Muscle of leg (tissue), 11 donors: ENCODE results near the gene CDV3. TPM values are rescaled to one million over a fixed set of nuclear protein-coding genes. Genes with fewer than 3 reads are reported as not detected.
A peak's percentile ranks its signal among the peaks of the same experiment; 100 is the strongest.

Experiments used
- DNase-seq: peaks from one replicate; pipeline ENCODE4 v3.0.0; 2013
- H3K27ac ChIP-seq: one replicate; pipeline ENCODE4 v1.5.1; 2013; ENCODE audit warnings: mild to moderate bottlenecking, low read length, control low read depth
- H3K27me3 ChIP-seq: one replicate; pipeline ENCODE4 v1.6.1; 2013; ENCODE audit warnings: low read length; ENCODE audit not compliant: control insufficient read depth, insufficient read depth
- H3K36me3 ChIP-seq: one replicate; pipeline ENCODE4 v1.6.1; 2013; ENCODE audit warnings: low read length; ENCODE audit not compliant: control insufficient read depth, insufficient read depth
- H3K4me1 ChIP-seq: one replicate; pipeline ENCODE4 v1.6.1; 2013; ENCODE audit warnings: low read length; ENCODE audit not compliant: control insufficient read depth, insufficient read depth
- H3K4me3 ChIP-seq: one replicate; pipeline ENCODE4 v1.5.1; 2013; ENCODE audit warnings: low read length, control low read depth
- H3K9me3 ChIP-seq: replicated peaks from 2 replicates; pipeline ENCODE4 v1.6.1; 2013; ENCODE audit warnings: low read depth, low read length; ENCODE audit not compliant: control insufficient read depth
- WGBS: methylation state at CpG from one replicate; pipeline ENCODE4 v1.1.5; 2013; ENCODE audit warnings: missing lambda C conversion rate; ENCODE audit not compliant: insufficient coverage; 5-methylcytosine and 5-hydroxymethylcytosine counted together
- polyA plus RNA-seq, 8 donors: library from polyadenylated mRNA; unstranded; fragments of 120-200 nt; gene quantifications; one replicate each; pipeline versions ENCODE4 v1.2.1 to v1.2.3, GENCODE V29; 2013; ENCODE audit warnings: inconsistent platforms in 1 of 8, low replicate concordance in 1 of 8; ENCODE audit not compliant: insufficient read length in 8 of 8, insufficient read depth in 1 of 8
- total RNA-seq: library from RNA; stranded (reverse); fragments of 120-200 nt; gene quantifications from one replicate; pipeline ENCODE4 v1.2.4, GENCODE V29; 2013

The CDV3 gene
- total and polyA plus RNA-seq, 9 donors: 104 to 158 (median 140) TPM

DNA sequence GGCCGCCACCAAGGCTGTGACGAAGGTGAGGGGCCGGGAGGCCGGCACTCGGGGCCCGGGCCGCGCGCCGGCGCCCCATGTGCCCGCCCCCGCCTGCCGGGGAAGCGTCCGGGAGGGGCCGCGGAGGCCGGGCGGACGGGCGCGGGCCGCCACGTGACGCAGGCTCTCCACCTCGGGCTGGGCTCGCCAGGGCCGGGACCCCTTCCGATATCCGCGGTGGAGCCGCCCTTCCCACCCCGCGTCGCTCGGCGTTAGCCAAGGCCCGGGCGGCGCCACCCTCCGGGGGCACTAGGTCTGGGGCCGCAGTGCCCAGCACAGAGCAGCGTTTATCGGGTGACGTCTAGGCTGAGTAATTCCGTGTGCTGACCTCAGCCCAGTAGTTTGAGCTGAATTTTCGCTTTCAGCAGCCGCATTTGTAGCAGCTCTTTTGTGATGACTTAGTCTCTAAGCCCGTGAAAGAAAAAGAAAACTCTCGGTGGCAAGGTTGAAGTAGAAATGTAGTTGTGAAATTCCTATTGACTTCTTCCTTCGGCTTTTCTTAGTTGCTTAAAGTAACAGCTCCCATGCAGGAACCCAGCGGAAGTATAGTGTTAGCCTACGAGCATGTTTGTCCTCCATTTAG is 885 bp downstream of the CDV3 start:
- Histone ChIP-seq H3K9me3 (no peaks in the 10 kb centered on the region), H3K36me3 (peaks cover 24% of the 10 kb centered on the region), H3K27ac (peak overlapping the region; percentile 97), H3K27me3 (no peaks in the 10 kb centered on the region), H3K4me3 (peak overlapping the region; percentile 93), H3K4me1 (peaks cover 17% of the 10 kb centered on the region)
- under 1% methylated on average over 51 of the region's 54 CpGs for WGBS
- peak; percentile 85 for DNase-seq

DNA sequence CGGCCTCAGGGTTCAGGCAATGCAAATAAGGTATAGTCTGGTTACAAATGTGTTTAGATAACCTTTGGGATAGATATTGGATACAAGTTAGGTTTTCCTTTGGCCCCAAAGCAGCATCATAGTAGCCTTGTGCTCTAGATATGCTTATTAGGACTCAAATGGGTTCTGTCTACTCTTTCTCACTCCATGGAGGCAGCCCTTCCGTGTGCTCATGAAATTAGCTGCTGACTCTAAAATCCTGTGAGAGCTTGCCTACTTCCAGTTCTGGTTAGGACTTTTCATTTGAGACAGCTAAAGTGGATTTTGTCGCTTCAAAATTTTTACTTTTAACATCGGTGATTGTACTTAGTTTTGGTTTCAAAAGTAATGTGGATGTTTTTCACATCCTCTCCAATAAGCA is 1.6 kb downstream of the CDV3 start:
- H3K36me3 ChIP-seq: peaks cover 24% of the 10 kb centered on the region
- DNase-seq: peak; percentile 44
- no peaks in the 10 kb centered on the region for H3K9me3 ChIP-seq
- no peaks in the 10 kb centered on the region for H3K27me3 ChIP-seq
- peaks cover 17% of the 10 kb centered on the region for H3K4me1 ChIP-seq
- peak overlapping the region; percentile 93 for H3K4me3 ChIP-seq
- H3K27ac ChIP-seq: peak overlapping the region; percentile 97
- WGBS: 20% methylated on average over 1 of the region's 4 CpGs

DNA sequence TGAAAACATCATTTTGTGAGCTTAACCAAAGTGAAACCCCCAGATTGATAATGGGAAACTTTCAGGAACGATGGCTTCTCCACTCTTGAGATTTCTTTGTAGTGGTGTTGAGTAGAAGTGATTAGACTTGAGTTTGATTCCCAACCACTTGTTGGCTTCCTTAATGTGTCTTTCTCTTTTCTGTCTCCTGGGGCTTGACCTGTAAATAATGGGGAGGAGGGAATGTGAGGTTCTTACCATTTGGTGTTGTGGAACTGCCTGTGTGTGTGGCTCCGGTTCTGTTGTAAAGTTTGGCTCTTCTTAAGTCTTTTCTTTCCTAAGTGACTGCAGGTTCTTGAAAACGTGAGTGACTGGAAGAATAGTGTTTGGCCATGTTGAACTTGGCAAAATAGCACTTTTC is 2.7 kb downstream of the CDV3 start:
- DNase-seq: peak; percentile 8
- Histone ChIP-seq H3K9me3 (no peaks in the 10 kb centered on the region), H3K27me3 (no peaks in the 10 kb centered on the region), H3K27ac (peak overlapping the region; percentile 10), H3K4me1 (peaks cover 17% of the 10 kb centered on the region), H3K36me3 (peaks cover 27% of the 10 kb centered on the region), H3K4me3 (no peak overlapping the region)
- WGBS: 20% methylated on average over 2 of the region's 3 CpGs

DNA sequence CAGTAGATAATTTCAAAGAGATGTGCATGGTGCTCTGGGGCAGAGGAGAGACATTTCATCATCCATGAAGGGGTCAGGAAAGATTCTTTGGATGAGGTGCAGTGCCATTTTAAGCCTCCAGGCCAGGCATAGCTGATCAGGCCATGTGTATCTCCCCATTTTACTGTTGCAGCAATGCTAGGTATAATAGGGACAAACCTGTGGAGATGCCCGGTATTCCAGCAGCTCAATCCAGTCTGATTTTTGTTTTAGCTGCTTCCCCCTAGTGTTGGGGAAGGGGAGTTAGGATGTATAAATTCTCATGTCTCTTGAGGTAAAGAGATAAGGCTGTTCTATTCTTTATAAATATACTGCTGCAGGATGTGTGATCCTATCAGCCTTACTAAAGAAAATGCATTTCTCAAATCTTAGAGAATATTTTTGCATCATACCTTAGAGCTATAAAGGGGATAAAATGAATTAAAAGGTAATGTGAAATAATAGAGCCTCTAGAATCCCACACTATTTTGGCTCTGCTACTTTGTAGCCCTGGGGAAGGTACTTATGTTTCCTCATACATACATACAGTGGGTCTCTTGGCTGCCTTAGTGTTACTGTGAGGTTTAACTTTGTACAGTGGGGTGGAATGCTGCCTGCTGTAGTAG is 5.2 kb downstream of the CDV3 start:
- Histone ChIP-seq H3K27ac (no peak overlapping the region), H3K4me3 (no peak overlapping the region), H3K4me1 (peaks cover 12% of the 10 kb centered on the region), H3K27me3 (no peaks in the 10 kb centered on the region), H3K36me3 (peaks cover 40% of the 10 kb centered on the region), H3K9me3 (no peaks in the 10 kb centered on the region)
- DNase-seq: peak; percentile 39
- no CpG with 5 or more reads among the region's 1 CpG for WGBS

DNA sequence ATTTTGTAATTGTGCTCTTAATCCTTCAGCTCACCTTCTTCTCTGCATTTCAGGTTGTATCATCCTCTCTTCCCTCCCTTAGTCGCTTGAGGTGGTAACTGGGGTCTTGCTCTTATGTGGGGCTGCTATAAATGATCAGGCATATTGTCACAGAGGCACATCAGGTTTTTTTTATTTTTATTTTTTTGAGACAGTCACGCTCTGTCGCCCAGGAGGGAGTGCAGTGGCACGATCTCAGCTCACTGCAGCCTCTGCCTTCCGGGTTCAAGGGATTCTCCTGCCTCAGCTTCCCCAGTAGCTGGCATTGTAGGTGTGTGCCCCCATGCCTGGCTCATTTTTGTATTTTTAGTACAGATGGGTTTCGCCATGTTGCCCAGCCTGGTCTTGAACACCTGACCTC is 9.9 kb downstream of the CDV3 start:
- peaks cover 58% of the 10 kb centered on the region for H3K36me3 ChIP-seq
- H3K4me3 ChIP-seq: no peak overlapping the region

DNA sequence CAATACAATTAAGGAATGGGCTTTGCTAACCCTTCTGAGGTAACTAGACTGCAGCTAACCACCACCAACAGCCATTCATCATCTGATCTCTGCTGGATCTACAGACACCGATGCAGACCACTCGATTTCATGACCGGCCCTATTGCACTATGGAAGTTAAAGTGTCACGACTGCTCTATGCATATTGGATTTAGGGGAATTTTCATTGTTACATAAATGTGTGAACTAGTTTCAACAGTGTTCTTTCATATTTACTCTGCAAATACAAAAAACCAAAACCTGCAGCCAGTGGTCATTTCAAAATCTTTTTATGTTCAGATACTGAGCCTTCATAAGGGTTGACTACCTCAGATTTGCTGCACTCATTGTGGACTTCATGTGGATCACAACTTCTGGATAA is 14.5 kb downstream of the CDV3 start:
- no peak overlapping the region for H3K27ac ChIP-seq
- no peaks in the 10 kb centered on the region for H3K9me3 ChIP-seq
- peaks cover 53% of the 10 kb centered on the region for H3K36me3 ChIP-seq
- no peak overlapping the region for H3K4me3 ChIP-seq
- H3K4me1 ChIP-seq: no peaks in the 10 kb centered on the region
- no peak for DNase-seq
- no peaks in the 10 kb centered on the region for H3K27me3 ChIP-seq
- WGBS: no CpG with 5 or more reads among the region's 4 CpGs

More for the DNA sequence above, 9.9 kb downstream of the CDV3 start:
- no peak overlapping the region for H3K27ac ChIP-seq
- H3K9me3 ChIP-seq: no peaks in the 10 kb centered on the region
- no peaks in the 10 kb centered on the region for H3K4me1 ChIP-seq
- 97% methylated on average over 5 of the region's 6 CpGs for WGBS
- no peak for DNase-seq
- H3K27me3 ChIP-seq: no peaks in the 10 kb centered on the region

DNA sequence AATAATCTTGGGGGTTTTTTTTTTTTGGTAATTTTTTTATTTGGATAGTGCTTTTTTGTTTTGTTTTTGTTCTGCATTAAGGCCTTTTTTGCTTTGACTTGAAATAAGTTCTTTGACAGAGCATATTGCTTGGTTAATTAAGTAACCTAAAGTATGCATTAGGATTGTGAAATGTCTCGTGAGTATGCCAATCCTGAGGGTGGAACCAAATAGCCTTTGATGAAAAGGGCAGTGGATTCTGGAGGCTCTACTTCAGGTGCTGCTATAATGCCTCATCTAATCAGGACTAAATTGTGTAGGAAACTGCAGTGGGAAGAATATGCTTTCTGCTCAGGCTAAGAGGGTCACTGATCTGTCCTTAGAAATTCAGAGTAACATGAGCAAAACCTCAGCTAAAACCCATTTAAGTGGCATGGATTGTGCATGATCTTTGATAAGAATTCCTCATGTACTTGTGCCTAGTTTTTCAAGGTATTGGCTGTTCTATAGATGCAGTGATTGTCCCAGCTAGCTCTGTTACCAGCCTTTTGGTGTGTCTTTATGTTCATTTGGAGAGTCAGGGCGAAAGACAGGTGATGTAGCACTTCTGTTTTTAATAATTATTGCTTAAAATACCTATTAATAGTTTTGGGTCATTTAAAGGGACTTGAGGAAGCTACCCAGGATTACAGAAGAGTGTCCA is 15.4 kb downstream of the CDV3 start:
- no peak overlapping the region for H3K4me3 ChIP-seq
- WGBS: 80% methylated on average over 1 of the region's 2 CpGs
- peaks cover 46% of the 10 kb centered on the region for H3K36me3 ChIP-seq
- no peak overlapping the region for H3K27ac ChIP-seq
- no peaks in the 10 kb centered on the region for H3K4me1 ChIP-seq
- no peak for DNase-seq
- H3K27me3 ChIP-seq: no peaks in the 10 kb centered on the region
- no peaks in the 10 kb centered on the region for H3K9me3 ChIP-seq

DNA sequence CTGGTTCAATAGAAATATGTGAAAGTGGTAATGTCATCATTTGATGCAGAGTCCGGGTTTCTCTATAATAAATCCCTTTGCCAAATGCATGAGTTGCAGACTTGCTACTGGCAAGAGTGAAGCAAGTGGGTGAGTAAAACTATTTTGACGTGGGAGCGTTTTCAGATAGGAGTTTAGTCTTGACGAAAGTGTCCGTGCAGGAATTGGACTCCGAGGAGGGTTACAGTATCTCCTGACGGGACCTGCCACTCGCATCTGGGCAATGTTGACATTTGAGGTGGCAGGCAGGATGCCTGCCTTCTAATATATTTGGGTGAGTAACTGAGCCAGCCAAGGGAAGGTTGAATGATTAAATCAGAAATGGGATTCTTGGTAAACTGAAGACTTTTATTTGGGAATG is 16.0 kb downstream of the CDV3 start:
- peaks cover 42% of the 10 kb centered on the region for H3K36me3 ChIP-seq
- DNase-seq: no peak
- no peak overlapping the region for H3K27ac ChIP-seq
- no peaks in the 10 kb centered on the region for H3K27me3 ChIP-seq
- no peaks in the 10 kb centered on the region for H3K9me3 ChIP-seq
- 86% methylated on average over 6 of the region's 8 CpGs for WGBS
- H3K4me1 ChIP-seq: no peaks in the 10 kb centered on the region
- no peak overlapping the region for H3K4me3 ChIP-seq

DNA sequence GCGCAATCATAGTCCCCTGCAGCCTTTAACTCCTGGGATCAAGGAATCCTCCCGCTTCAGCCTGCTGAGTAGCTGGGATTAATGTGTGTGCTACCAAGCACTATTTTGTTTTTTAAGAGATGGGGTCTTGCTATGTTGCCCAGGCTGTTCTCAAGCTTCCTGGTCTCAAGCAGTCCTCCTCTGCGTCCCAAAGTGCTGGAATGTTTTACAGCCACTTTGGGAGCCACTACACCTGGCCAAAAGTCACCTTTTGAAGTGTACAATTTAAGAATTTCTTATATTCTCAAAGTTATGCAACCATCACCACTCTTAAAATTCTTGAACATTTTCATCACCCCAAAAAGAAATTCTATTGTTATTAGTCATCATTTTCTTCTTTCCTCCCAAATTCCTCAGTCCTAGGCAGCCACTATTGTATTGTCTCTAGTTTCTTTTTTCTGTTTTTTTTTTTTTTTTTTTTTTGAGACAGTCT is 17.8 kb downstream of the CDV3 start:
- no peak for DNase-seq
- Histone ChIP-seq H3K9me3 (no peaks in the 10 kb centered on the region), H3K27ac (no peak overlapping the region), H3K4me1 (no peaks in the 10 kb centered on the region), H3K4me3 (no peak overlapping the region), H3K36me3 (peaks cover 27% of the 10 kb centered on the region), H3K27me3 (no peaks in the 10 kb centered on the region)
- WGBS: no CpG with 5 or more reads among the region's 3 CpGs

DNA sequence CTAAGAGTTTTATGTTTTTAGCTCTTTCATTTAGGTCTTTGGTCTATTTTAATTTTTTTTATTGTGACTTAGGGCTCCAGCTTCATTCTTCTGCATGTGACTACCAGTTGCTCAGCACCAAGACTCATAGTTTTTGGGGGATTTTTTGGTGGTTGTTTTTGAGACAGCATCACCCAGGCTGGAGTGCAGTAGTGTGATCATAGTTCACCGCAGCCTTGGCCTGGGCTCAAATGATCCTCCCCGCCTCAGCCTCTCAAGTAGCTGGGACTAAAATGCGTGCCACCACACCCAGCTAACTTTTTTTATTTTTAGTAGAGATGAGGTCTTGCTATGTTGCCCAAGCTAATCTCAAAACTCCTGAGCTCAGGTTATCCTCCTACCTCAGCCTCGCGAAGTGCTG is 19.4 kb downstream of the CDV3 start:
- Histone ChIP-seq H3K4me3 (no peak overlapping the region), H3K27ac (no peak overlapping the region), H3K9me3 (no peaks in the 10 kb centered on the region), H3K27me3 (no peaks in the 10 kb centered on the region), H3K4me1 (no peaks in the 10 kb centered on the region), H3K36me3 (peaks cover 17% of the 10 kb centered on the region)
- WGBS: no CpG with 5 or more reads among the region's 5 CpGs
- no peak for DNase-seq
